ENCODE results near the gene AAK1. TPM values are rescaled to one million over a fixed set of nuclear protein-coding genes. Genes with fewer than 3 reads are reported as not detected.

The AAK1 gene
- total and polyA plus RNA-seq, 10 of the 15 experiments (the other 5 are each of a cell fraction or from before 2014, with no cell fraction given) = 2.9 to 41.4 (median 17.5) TPM

GRCh38 chr2:69642709-69643601, 584 bp downstream of the AAK1 start (continued):
- TF ChIP-seq NR2C2 (IDR thresholded peaks at IDR 0.05; ENCODE audit: borderline replicate concordance, control insufficient read depth, insufficient read length, low read depth) (no peak), ZBED1 (IDR thresholded peaks at IDR 0.05; ENCODE audit: borderline replicate concordance) (no peak), PAX8 (IDR thresholded peaks at IDR 0.05) (no peak), KLF5 (IDR thresholded peaks at IDR 0.05; ENCODE audit: partially characterized antibody) (peak; percentile 17), CHD2 (IDR thresholded peaks at IDR 0.05; ENCODE audit: borderline replicate concordance, low read depth, low read length) (0 out of 2 replicates have a peak, but pooled peaks have one; percentile 13), KAT2A (conservative IDR thresholded peaks at IDR 0.05; ENCODE audit: control insufficient read depth, low read depth, low read length) (no peak), ZNF622 (IDR thresholded peaks at IDR 0.05) (no peak), POU2F2 (IDR thresholded peaks at IDR 0.05; ENCODE audit: borderline replicate concordance, low read depth, low read length) (peak; percentile 39; the same call in 1 of the 3 replicates), POLR2A (IDR thresholded peaks at IDR 0.05; ENCODE audit: low read depth, low read length) (peak; percentile 50; the same call in 1 of the 2 replicates), STAT1 (conservative IDR thresholded peaks at IDR 0.05) (no peak), NR2C1 (IDR thresholded peaks at IDR 0.05) (no peak), CEBPB (IDR thresholded peaks at IDR 0.05; ENCODE audit: borderline replicate concordance in 1 of 2, low read depth in 2 of 2, low read length in 2 of 2) (no peak), SKIL (IDR thresholded peaks at IDR 0.05; ENCODE audit: low read depth, poor library complexity, severe bottlenecking) (no peak), PAX5 (IDR thresholded peaks at IDR 0.05; ENCODE audit: borderline replicate concordance, low read depth, low read length) (peak; percentile 42; the same call in 1 of the 2 replicates), TARDBP (IDR thresholded peaks at IDR 0.05; ENCODE audit: borderline replicate concordance) (no peak), CBFB (IDR thresholded peaks at IDR 0.05; ENCODE audit: low read depth) (no peak), ZNF217 (IDR thresholded peaks at IDR 0.05) (no peak), ZNF207 (IDR thresholded peaks at IDR 0.05; ENCODE audit: borderline replicate concordance) (no peak)
- TF ChIP-seq, protein P1, sequence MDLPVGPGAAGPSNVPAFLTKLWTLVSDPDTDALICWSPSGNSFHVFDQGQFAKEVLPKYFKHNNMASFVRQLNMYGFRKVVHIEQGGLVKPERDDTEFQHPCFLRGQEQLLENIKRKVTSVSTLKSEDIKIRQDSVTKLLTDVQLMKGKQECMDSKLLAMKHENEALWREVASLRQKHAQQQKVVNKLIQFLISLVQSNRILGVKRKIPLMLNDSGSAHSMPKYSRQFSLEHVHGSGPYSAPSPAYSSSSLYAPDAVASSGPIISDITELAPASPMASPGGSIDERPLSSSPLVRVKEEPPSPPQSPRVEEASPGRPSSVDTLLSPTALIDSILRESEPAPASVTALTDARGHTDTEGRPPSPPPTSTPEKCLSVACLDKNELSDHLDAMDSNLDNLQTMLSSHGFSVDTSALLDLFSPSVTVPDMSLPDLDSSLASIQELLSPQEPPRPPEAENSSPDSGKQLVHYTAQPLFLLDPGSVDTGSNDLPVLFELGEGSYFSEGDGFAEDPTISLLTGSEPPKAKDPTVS (IDR thresholded peaks at IDR 0.05; ENCODE audit: low read depth, low read length) = no peak
- TF ChIP-seq, protein P2, sequence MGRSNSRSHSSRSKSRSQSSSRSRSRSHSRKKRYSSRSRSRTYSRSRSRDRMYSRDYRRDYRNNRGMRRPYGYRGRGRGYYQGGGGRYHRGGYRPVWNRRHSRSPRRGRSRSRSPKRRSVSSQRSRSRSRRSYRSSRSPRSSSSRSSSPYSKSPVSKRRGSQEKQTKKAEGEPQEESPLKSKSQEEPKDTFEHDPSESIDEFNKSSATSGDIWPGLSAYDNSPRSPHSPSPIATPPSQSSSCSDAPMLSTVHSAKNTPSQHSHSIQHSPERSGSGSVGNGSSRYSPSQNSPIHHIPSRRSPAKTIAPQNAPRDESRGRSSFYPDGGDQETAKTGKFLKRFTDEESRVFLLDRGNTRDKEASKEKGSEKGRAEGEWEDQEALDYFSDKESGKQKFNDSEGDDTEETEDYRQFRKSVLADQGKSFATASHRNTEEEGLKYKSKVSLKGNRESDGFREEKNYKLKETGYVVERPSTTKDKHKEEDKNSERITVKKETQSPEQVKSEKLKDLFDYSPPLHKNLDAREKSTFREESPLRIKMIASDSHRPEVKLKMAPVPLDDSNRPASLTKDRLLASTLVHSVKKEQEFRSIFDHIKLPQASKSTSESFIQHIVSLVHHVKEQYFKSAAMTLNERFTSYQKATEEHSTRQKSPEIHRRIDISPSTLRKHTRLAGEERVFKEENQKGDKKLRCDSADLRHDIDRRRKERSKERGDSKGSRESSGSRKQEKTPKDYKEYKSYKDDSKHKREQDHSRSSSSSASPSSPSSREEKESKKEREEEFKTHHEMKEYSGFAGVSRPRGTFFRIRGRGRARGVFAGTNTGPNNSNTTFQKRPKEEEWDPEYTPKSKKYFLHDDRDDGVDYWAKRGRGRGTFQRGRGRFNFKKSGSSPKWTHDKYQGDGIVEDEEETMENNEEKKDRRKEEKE (IDR thresholded peaks at IDR 0.05) = no peak
- TF ChIP-seq, protein P3, sequence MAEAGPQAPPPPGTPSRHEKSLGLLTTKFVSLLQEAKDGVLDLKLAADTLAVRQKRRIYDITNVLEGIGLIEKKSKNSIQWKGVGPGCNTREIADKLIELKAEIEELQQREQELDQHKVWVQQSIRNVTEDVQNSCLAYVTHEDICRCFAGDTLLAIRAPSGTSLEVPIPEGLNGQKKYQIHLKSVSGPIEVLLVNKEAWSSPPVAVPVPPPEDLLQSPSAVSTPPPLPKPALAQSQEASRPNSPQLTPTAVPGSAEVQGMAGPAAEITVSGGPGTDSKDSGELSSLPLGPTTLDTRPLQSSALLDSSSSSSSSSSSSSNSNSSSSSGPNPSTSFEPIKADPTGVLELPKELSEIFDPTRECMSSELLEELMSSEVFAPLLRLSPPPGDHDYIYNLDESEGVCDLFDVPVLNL (IDR thresholded peaks at IDR 0.05; ENCODE audit: low read depth, low read length) = no peak

All from GM12878 (cell line).